Stimulated activated CD8-positive, alpha-beta memory T cell treated with anti-CD3 and anti-CD28 coated beads, Interleukin-4, amount 100 ng/mL, for 1 hour (primary cell): Measurements from ENCODE around the gene HBE1.
"Not testable (repeated sequence)": the region's sequence is repeated elsewhere in the genome, so short reads cannot be mapped to it uniquely, and the experiment has no call there.

Experiments used
- DNase-seq, 2 donors: peaks; one replicate each; pipeline ENCODE4 v3.0.0-alpha.2; 2020; ENCODE audit warnings: low read depth in 2 of 2, low spot score in 1 of 2

The HBE1 gene

GRCh38 chr11:5269715-5270147, at the start of gene HBE1:
Gene HBE1 (minus strand): TSS chr11:5269945. CDS start chr11:5269890, 55 bp downstream.
- no peak for DNase-seq

- DNase-seq = no peak
Observed at GRCh38 chr11:5317292-5317691, 47.5 kb upstream of the HBE1 start.

GRCh38 chr11:5313326-5314023, 43.7 kb upstream of the HBE1 start:
- DNase-seq = not testable (repeated sequence)

- DNase-seq = no peak
Observed at GRCh38 chr11:5310423-5310822, 40.7 kb upstream of the HBE1 start.

GRCh38 chr11:5307256-5308019, 37.7 kb upstream of the HBE1 start:
- DNase-seq = no peak

- no peak for DNase-seq
Observed at GRCh38 chr11:5304046-5304445, 34.3 kb upstream of the HBE1 start.

GRCh38 chr11:5303626-5304025, 33.9 kb upstream of the HBE1 start:
- no peak for DNase-seq

- no peak for DNase-seq
Observed at GRCh38 chr11:5301846-5302245, 32.1 kb upstream of the HBE1 start, which contains the start of gene OR51B4. Gene OR51B4 (minus strand): TSS chr11:5301946. CDS start chr11:5301946, 0 bp downstream.

GRCh38 chr11:5300251-5300650, 30.5 kb upstream of the HBE1 start:
- no peak for DNase-seq

GRCh38 chr11:5298451-5298850, 28.7 kb upstream of the HBE1 start:
- no peak for DNase-seq

- DNase-seq = no peak
Observed at GRCh38 chr11:5297721-5298323, 28.1 kb upstream of the HBE1 start.

- DNase-seq = not testable (repeated sequence)
Observed at GRCh38 chr11:5294342-5294995, 24.7 kb upstream of the HBE1 start.

GRCh38 chr11:5293028-5293427, 23.3 kb upstream of the HBE1 start:
- no peak for DNase-seq

- DNase-seq = no peak
Observed at GRCh38 chr11:5291207-5291838, 21.6 kb upstream of the HBE1 start.

GRCh38 chr11:5290106-5290505, 20.4 kb upstream of the HBE1 start:
- DNase-seq = no peak

- no peak for DNase-seq
Observed at GRCh38 chr11:5289696-5290095, 20.0 kb upstream of the HBE1 start.

GRCh38 chr11:5288906-5289550, 19.3 kb upstream of the HBE1 start:
- DNase-seq = no peak

GRCh38 chr11:5288108-5288905, 18.6 kb upstream of the HBE1 start:
- DNase-seq = no peak

GRCh38 chr11:5286901-5287300, 17.2 kb upstream of the HBE1 start:
- no peak for DNase-seq

- DNase-seq = no peak
Observed at GRCh38 chr11:5286351-5286750, 16.6 kb upstream of the HBE1 start.
